ENCODE measurements around the gene BHLHE23.

Gene BHLHE23

GRCh38 chr20:62987114-62987513 is 19.6 kb downstream of the BHLHE23 start:
- DNase-seq, result no peak

DNA sequence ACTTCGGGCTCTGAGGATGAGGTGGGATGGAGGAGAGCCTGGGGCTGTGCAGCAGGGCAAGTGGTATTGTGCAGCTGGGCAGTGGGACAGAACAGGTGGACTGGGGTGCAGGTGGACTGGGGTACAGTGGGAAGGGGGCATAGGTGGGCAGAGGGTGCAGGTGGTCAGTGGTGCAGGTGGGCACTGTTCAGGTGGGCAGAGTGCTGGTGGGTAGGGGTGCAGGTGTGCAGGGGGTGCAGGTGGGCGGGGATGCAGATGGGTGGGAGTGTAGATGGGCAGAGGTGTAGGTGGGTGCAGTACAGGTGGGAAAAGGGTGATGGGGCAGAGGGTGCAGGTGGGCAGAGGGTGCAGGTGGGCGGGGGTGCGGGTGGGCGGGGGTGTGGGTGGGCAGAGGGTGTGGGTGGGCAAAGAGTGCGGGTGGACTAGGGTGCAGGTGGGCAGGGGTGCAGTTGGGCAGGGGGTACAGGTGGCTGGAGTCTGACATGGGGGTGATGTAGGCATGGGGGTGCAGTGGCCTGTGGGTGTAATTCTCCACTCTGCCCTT is 20.4 kb downstream of the BHLHE23 start:
- DNase-seq, result no peak

DNA sequence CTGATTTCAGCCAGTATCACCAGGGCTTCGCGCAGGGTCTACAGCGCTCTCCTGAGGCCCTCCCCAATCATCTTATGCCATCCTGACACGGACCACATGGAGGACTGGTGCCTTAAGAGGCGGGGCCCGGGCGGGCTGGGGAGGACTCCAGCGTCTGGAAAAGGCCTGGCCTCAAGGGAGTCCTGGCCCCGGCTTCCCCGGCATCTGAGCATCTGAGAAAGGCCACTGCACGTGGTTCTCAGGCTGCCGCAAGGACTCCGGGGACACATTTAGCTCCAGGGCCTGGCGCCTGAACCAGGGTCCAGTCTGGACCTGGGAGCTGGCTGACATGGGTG is 21.4 kb downstream of the BHLHE23 start:
- no peak for DNase-seq

DNA sequence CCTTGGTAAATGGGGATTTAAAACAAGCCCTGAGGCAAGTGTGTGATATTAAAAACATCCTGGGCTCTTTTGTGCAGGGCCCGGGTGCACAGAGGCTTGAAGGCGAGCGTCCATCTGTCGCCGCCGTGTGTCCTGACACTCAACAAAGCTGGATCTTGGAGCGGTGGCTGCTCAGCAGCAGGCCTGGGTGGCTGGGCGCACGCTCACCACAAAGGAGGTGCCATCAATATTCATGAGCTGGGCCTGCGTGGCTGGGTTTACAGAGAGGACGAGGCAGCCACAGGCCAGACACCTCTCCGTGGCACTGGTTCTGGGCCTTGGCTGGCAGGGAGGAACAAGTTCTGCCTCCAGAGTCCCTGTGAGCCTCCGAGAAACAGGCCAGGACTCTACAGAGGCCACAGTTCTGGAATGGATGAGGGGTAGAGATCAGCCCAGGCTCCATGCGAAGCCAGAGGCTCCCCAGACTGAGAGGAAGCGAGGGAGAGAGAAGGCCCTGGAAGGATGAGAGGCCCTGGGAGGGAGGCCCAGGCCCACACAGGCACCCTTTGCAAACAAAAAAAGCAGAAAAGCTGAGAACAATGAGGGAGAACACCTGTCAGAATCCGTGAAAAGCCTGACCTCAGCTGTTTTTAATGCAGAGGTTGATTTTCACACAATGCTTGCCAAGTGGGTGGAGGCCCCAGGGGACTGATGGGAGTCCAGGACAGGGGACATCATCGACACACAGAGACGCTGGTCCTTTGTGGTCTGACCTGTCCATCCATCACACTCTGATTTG is 21.9 kb downstream of the BHLHE23 start:
- no peak for DNase-seq

GRCh38 chr20:62983210-62983609 is 23.6 kb downstream of the BHLHE23 start:
- no peak for DNase-seq

DNA sequence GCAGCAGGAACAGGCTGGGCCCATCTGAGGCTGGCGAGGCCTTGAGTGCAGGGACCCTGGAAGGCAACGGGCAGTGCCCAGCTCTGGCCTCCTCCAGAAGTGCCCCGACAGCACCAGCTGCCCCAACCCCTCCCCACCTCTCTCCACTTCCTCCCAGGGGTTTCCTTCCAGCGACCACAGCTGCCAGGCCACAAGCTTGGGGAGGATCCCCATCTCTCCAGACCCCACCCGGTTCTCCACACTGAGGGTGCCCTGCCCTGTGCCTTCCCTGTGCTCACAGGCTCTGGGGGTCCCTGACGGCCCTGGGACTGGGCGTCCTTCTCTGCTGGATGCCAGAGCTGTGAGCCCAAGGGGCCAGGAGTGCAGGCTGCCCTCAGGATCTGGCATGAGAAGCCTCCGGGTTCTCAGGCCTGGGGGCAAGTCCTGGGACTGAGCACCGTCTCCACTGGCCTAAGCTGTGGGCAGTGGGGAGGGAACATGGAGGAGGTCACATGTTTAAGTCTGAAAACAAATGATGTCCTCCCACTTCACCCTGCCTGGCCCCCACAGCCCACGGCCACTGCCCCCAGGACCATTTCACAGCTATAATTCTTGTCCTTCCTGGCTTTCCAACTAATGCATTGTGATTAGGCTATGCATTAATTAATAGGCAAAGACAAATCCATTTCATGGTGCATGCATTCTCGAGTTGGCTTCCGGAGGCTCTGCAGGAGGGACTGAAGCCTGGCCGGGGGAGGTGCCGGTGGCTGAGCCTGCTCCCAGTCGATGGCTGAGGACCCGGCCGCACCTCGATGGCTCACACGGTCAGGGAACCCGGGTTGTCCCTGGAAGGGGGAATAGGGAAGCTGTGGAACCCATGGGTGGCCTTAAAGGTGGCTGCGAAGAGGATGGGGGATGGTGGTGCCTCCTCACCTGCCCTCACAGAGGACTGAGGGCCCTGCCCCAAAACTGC is 24.4 kb downstream of the BHLHE23 start:
- no peak for DNase-seq

DNA sequence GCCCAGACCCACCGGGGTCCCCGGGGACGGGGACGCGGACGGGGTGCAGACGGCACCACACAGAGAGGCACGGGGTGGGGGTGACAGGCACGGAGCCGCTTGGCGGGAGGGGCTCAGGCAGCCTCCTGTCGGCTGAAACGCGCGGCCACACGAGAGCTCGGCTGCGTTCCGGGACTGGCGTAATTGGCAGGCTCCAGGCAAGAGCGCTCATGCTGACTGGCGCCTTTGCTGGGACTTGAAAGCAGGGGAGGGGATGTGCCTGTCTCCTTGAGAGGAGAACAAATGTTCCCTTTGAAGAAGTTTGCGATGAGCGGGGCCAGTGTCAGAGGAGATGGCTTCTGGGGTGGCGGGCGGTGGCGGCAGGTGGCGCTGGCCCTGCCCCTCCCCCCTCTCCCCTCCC is 25.8 kb downstream of the BHLHE23 start:
- DNase-seq, result no peak

DNA sequence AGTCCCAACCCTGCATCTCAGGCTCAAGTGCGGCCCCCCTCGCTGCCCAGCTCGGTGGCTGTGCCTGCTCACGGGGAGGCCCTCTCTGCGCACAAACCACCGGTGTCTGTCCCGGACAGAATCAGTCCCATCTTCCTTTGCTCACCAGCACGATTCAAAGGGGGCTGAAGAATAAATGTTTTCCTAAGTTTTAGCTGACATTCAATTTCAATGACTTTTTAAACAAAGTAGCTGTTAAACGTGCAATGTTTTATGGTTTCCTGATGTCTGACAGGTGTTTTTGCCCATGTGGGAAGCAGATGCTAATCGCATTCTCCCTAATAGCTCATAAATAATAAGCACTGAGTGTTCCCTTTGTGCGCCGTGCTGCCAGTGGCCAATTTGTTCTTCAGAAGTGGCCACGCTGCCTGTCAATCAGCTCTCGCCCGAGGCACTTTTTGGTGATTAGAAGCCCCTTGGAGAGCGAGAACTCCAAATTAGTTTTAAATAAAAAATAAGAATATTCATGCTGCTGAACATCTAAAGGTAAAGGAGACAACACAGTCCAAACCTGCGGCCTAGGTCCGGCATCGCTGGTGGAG is 26.3 kb downstream of the BHLHE23 start:
- no peak for DNase-seq

DNA sequence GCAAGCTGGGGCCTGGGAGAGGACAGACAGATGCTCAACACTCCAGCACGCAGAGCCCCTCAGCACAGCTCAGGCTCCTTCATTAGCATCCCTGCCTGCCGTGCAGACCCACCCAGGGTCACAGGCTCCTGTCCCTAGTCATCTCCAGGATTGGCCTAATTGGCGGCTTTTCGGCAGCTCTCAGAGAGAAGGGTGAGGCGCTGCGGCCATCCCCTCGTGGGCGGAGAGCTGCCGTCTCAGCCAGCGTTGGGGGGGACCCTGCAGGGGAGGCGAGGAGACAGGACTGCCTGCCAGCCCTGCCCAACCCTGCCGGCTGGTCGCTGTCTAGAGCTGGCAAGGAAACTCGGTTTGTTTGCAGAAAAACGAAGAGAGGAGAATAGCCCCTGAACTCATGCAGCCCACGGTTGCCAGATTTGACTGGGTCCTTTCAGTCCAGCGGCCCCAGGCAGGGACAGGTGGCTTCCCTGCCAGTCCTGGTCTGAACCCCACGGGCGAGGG is 26.8 kb downstream of the BHLHE23 start:
- DNase-seq, result no peak

- DNase-seq, result no peak
Observed at GRCh38 chr20:62979310-62979709, 27.5 kb downstream of the BHLHE23 start.

DNA sequence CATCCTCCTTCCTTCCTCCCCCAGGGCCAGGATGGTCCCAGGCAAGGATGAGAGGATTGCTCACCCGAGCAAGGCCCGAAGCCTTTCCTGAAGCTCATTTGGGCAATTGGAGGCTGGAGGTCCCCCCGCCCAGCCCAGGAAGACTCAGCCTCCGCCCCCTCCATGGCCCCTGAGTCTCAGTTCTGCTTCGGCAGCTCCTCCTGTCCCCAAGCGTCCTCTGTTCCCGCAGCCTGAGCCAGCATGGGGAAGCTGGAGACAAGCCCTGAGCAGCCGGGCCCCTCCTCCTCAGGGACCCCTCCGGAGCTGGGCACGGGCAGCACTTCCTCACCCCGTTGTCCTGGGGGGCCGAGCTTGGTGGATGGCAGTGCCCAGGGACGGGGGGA is 28.2 kb downstream of the BHLHE23 start:
- DNase-seq, result no peak

DNA sequence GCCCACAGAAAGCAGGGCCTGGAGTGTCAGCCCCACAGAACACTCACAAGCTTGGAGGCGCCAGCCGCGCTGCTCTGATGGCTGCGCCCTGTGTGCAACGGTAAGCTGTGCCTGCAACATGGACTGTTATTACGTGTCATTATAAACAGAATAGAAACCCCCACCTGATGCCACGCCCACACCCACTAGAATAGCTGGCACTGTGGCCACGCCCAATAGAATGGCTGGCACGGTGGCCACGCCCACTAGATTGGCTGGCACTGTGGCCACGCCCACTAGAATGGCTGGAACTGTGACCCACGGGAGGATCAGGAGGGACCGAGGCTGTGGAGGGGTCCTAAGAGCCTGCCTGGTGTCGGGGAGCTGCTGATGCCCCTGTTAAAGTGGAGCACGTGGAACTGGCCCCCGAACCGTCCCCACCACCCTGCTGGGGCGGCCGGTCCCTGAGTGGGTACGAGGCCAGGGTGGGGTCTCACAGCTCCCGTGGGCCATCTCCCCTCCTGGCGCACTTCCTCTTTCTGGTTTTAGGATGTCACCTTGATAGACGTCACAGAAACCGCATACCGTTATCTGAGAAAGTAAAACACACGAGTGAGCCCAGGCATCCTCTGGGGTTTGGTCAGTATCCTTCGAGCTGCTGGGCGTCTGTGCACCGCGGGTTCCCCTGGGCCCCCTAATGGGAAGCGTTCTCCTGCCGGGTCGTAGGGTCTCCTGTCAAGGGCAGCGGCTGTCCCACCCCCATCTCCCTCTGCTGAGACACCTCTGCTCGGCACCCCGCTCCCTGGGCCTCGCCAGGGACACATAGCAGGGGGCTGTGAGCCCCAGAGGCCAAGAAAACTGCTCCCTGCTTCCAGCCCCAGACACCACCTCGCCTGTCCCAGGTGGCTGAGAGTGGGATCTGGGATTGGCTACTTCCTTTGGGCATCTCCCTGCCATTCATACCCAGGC is 28.9 kb downstream of the BHLHE23 start:
- DNase-seq, result no peak

GRCh38 chr20:62976886-62977285 is 29.9 kb downstream of the BHLHE23 start:
- no peak for DNase-seq

- DNase-seq, result no peak
Observed at GRCh38 chr20:62975812-62976508, 30.8 kb downstream of the BHLHE23 start.

DNA sequence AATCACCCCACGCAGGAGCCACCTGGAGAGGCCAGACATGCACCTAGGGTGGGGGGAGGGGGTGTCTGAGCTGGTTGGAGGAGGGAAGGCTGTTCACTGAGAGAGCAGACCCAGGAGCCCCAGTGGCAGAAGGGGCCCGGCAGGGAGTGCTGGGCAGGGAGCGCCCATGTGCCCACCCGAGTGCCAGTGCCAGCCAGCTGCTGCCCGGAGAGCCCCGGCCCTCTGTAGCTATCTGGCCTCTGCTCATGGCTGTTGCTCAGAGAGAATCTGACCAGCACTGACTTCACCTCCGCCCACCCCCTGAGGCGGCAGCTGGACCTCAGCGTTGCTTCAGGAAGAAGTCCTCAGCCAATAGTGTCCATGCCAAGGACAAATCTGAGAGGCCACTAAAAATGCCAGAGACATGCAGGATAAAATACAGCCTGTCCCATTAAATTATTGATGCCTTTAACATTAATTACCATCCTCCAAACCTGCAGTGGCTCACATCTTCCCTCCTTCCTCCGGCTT is 31.5 kb downstream of the BHLHE23 start:
- no peak for DNase-seq

- no peak for DNase-seq
Observed at GRCh38 chr20:62972845-62973745, 33.7 kb downstream of the BHLHE23 start.

DNA sequence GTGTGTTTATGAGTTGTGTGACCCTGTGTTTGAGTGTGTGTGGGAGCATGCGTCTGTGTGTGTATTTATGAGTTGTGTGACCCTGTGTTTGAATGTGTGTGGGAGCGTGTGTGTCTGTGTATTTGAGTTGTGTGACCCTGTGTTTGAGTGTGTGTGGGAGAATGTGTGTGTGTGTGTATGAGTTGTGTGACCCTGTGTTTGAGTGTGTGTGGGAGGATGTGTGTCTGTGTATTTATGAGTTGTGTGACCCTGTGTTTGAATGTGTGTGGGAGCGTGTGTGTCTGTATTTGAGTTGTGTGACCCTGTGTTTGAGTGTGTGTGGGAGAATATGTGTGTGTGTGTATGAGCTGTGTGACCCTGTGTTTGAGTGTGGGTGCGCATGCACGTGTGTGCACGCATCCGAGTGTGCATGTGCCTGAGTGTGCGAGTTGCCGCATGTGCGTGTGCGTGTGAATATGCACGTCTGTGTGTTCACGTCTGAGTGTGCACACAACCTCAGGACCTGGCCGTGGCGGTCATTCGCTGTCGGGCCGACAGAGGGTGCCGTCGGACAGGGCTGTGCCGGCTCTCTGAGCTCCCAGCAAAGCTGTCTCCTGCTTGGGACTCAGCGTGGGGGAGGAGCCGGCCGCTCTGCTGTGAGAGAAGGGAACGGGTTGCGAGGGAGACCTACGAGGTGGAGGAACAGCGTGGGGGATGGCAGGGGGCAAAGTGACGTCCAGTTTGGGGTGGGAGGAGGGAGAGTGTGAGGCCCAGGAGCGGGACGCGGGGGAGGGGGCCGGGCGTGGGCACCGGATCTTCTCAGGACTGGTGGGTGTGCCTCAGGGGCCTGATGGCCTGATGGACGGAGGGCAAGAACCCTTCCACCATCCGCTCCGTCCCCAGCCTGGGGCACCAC is 34.6 kb downstream of the BHLHE23 start:
- DNase-seq, result peak; percentile 70

- no peak for DNase-seq
Observed at GRCh38 chr20:62971211-62971949, 35.4 kb downstream of the BHLHE23 start.

All from fibroblast of skin of right biceps (primary cell).